C4-2B (cell line): ENCODE measurements around the gene PLCB3.
A peak's percentile ranks its signal among the peaks of the same experiment; 100 is the strongest.

Experiments used
- ZFX ChIP-seq: fragments of 450-650 bp; IDR thresholded peaks from 2 replicates; pipeline ENCODE4 v1.6.1; 2017
- TF ChIP-seq, protein P1 (sequence below): fragments of 450-650 bp; conservative IDR thresholded peaks from 2 replicates; pipeline ENCODE4 v1.5.1; 2017; ENCODE audit warnings: mild to moderate bottlenecking

- TF ChIP-seq, protein P1, sequence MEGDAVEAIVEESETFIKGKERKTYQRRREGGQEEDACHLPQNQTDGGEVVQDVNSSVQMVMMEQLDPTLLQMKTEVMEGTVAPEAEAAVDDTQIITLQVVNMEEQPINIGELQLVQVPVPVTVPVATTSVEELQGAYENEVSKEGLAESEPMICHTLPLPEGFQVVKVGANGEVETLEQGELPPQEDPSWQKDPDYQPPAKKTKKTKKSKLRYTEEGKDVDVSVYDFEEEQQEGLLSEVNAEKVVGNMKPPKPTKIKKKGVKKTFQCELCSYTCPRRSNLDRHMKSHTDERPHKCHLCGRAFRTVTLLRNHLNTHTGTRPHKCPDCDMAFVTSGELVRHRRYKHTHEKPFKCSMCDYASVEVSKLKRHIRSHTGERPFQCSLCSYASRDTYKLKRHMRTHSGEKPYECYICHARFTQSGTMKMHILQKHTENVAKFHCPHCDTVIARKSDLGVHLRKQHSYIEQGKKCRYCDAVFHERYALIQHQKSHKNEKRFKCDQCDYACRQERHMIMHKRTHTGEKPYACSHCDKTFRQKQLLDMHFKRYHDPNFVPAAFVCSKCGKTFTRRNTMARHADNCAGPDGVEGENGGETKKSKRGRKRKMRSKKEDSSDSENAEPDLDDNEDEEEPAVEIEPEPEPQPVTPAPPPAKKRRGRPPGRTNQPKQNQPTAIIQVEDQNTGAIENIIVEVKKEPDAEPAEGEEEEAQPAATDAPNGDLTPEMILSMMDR = no peak
- peak; percentile 63; the same call in 1 of the 2 replicates for TF ChIP-seq ZFX
These were observed 33.0 kb downstream of the PLCB3 start, which contains the start of gene BAD for GRCh38 chr11:64284048-64284961.
